ENCODE measurements around the gene RASAL2. TPM values are rescaled to one million over a fixed set of nuclear protein-coding genes. Genes with fewer than 3 reads are reported as not detected.
"Not testable (repeated sequence)": the region's sequence is repeated elsewhere in the genome, so short reads cannot be mapped to it uniquely, and the experiment has no call there.

The RASAL2 gene
- total RNA-seq, 8 experiments from 2014 or later: 8.0 to 36.6 (median 23.7) TPM

GRCh38 chr1:178301141-178301540 is 207.2 kb downstream of the RASAL2 start:
- Histone ChIP-seq H3K4me1 (replicated peaks in 1 of 2) (no peaks in the 10 kb centered on the region), H3K27ac (no peak overlapping the region), H3K4me3 (no peak overlapping the region)
- in situ Hi-C loops (cut with MboI; ENCODE audit: low pct_unique_long_range_greater_than_20kb in 2 of 9, low sequenced_read_pairs in 9 of 9, unreplicated experiment in 9 of 9): loop anchor here in 5 of 9 experiments (10.0 to 25.0 kb wide), 5 partner anchors 214 to 711 kb away; partner anchors contain the start of genes TEX35 (in 2 of the 5) and RALGPS2 (in 1 of the 5)
- ATAC-seq (replicated peaks in 6 of 8): peak in 1 of 8 experiments; percentile 45
- WGBS, 10 experiments: 83 to 100% (median 100%) methylated on average over 1 of the region's 1 CpG; no CpG with 5 or more reads in 3 of the 10 experiments

- no peak overlapping the region for H3K4me3 ChIP-seq
- in situ Hi-C loops (cut with MboI; ENCODE audit: low pct_unique_long_range_greater_than_20kb in 2 of 9, low sequenced_read_pairs in 9 of 9, unreplicated experiment in 9 of 9): loop anchor here in 5 of 9 experiments (10.0 to 25.0 kb wide), 5 partner anchors 208 to 705 kb away; partner anchors contain the start of genes TEX35 (in 2 of the 5) and RALGPS2 (in 1 of the 5)
- no peak overlapping the region for H3K27ac ChIP-seq
- ATAC-seq (replicated peaks in 6 of 8): no peak
- 64 to 100% (median 85%) methylated on average over 1 of the region's 1 CpG; no CpG with 5 or more reads in 2 of the 10 experiments for WGBS, 10 experiments
- peaks cover 0 to 2% of the 10 kb centered on the region in 2 donors for H3K4me1 ChIP-seq (replicated peaks in 1 of 2)
Observed at GRCh38 chr1:178307264-178307663, 213.4 kb downstream of the RASAL2 start.

DNA sequence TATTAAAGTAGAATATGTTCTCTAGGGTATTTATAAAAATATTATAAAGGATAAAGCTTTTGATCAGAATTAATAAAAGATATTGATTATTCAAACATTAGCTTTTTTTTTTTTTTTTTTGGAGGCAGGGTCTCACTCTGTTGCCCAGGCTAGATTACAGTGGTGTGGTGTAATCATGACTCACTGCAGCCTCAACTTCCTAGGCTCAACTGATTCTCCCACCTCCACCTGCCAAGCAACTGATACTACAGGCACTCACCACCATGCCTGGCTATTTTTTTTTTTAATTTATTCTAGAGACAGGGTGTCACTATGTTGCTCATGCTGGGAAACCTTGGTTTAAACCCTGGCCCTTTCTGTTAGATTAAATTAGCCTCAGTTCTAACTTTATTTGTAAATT is 214.5 kb downstream of the RASAL2 start:
- Histone ChIP-seq H3K4me3 (no peak overlapping the region), H3K27ac (no peak overlapping the region), H3K4me1 (replicated peaks in 1 of 2) (peaks cover 0 to 2% of the 10 kb centered on the region in 2 donors)
- no peak for ATAC-seq (replicated peaks in 6 of 8)
- in situ Hi-C loops (cut with MboI; ENCODE audit: low pct_unique_long_range_greater_than_20kb in 2 of 9, low sequenced_read_pairs in 9 of 9, unreplicated experiment in 9 of 9): loop anchor here in 5 of 9 experiments (10.0 to 25.0 kb wide), 5 partner anchors 206 to 704 kb away; partner anchors contain the start of genes TEX35 (in 2 of the 5) and RALGPS2 (in 1 of the 5)

DNA sequence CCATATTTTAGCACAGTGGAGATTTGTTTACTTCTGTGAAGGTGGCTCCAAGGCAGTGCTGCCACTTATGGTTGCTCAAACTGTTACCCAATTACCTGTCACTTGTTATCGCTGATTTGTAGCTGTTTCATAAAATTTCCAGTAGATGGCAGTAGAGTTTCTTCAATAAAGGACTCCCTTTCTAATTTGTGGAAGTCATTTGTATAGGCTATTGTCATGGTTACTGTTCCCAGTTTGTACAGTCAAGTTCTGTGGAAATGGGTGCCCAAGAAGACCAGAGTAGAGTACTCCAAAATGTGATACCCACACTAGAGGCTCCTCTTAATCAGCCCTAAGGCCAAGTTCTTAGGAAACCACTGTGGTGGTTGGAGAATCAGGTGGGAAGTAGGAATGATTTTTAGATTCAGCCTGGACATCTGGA is 216.8 kb downstream of the RASAL2 start:
- WGBS, 10 experiments: 0 to 14% (median 0%) methylated on average over 1 of the region's 1 CpG; no CpG with 5 or more reads in 3 of the 10 experiments
- peak; percentile 58 to 97 (median 76) for ATAC-seq (replicated peaks in 6 of 8)
- Histone ChIP-seq H3K4me1 (replicated peaks in 1 of 2) (peaks cover 0 to 2% of the 10 kb centered on the region in 2 donors), H3K27ac (no peak overlapping the region), H3K4me3 (no peak overlapping the region)
- in situ Hi-C loops (cut with MboI; ENCODE audit: low pct_unique_long_range_greater_than_20kb in 2 of 9, low sequenced_read_pairs in 9 of 9, unreplicated experiment in 9 of 9): loop anchor here in 5 of 9 experiments (25.0 kb wide), 4 partner anchors 227 to 702 kb away; partner anchors contain the start of gene RALGPS2 (in 1 of the 5)

GRCh38 chr1:178311164-178311563 is 217.3 kb downstream of the RASAL2 start:
- ATAC-seq (replicated peaks in 6 of 8): peak in 1 of 8 experiments; percentile 15
- H3K4me3 ChIP-seq: no peak overlapping the region
- WGBS, 10 experiments: 63 to 86% (median 86%) methylated on average over 1 of the region's 1 CpG; no CpG with 5 or more reads in 7 of the 10 experiments
- peaks cover 0 to 2% of the 10 kb centered on the region in 2 donors for H3K4me1 ChIP-seq (replicated peaks in 1 of 2)
- in situ Hi-C loops (cut with MboI; ENCODE audit: low pct_unique_long_range_greater_than_20kb in 2 of 9, low sequenced_read_pairs in 9 of 9, unreplicated experiment in 9 of 9): loop anchor here in 5 of 9 experiments (25.0 kb wide), 4 partner anchors 226 to 701 kb away; partner anchors contain the start of gene RALGPS2 (in 1 of the 5)
- no peak overlapping the region for H3K27ac ChIP-seq

DNA sequence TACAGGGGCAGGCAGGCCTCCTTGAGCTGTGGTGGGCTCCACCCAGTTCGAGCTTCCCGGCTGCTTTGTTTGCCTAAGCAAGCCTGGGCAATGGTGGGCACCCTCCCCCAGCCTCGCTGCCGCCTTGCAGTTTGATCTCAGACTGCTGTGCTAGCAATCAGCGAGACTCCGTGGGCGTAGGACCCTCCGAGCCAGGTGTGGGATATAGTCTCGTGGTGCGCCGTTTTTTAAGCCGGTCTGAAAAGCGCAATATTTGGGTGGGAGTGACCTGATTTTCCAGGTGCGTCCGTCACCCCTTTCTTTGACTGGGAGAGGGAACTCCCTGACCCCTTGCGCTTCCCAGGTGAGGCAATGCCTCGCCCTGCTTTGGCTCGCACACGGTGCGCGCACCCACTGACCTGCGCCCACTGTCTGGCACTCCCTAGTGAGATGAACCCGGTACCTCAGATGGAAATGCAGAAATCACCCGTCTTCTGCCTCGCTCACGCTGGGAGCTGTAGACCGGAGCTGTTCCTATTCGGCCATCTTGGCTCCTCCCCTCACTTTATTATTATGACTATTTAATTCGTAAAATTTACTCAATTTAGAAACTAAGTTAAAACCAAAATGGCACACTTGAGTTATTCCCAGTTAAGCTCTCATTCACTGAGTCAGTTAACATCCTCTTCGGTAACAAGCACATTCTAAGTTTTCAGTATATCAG is 226.5 kb downstream of the RASAL2 start:
- WGBS, 10 experiments: 40 to 100% (median 93%) methylated on average over 1 to 4 of the region's 30 CpGs; no CpG with 5 or more reads in 3 of the 10 experiments
- H3K27ac ChIP-seq; H3K4me1 ChIP-seq (replicated peaks in 1 of 2); ATAC-seq (replicated peaks in 6 of 8): not testable (repeated sequence)
- in situ Hi-C loops (cut with MboI; ENCODE audit: low pct_unique_long_range_greater_than_20kb in 2 of 9, low sequenced_read_pairs in 9 of 9, unreplicated experiment in 9 of 9): loop anchor here in 5 of 9 experiments (25.0 kb wide), 4 partner anchors 217 to 692 kb away; partner anchors contain the start of gene RALGPS2 (in 1 of the 5)
- peak overlapping the region; percentile 9 to 39 (median 25) for H3K4me3 ChIP-seq

- in situ Hi-C loops (cut with MboI; ENCODE audit: low pct_unique_long_range_greater_than_20kb in 2 of 9, low sequenced_read_pairs in 9 of 9, unreplicated experiment in 9 of 9): loop anchor here in 5 of 9 experiments (25.0 kb wide), 4 partner anchors 214 to 689 kb away; partner anchors contain the start of gene RALGPS2 (in 1 of the 5)
Observed at GRCh38 chr1:178323067-178323466, 229.2 kb downstream of the RASAL2 start.

GRCh38 chr1:178324003-178324402 is 230.1 kb downstream of the RASAL2 start:
- Histone ChIP-seq H3K4me1 (replicated peaks in 1 of 2) (no peaks in the 10 kb centered on the region), H3K27ac (no peak overlapping the region), H3K4me3 (no peak overlapping the region)
- 80 to 100% (median 91%) methylated on average over 1 of the region's 1 CpG; no CpG with 5 or more reads in 2 of the 10 experiments for WGBS, 10 experiments
- ATAC-seq (replicated peaks in 6 of 8): no peak
- in situ Hi-C loops (cut with MboI; ENCODE audit: low pct_unique_long_range_greater_than_20kb in 2 of 9, low sequenced_read_pairs in 9 of 9, unreplicated experiment in 9 of 9): loop anchor here in 5 of 9 experiments (25.0 kb wide), 4 partner anchors 213 to 688 kb away; partner anchors contain the start of gene RALGPS2 (in 1 of the 5)

More at GRCh38 chr1:178323067-178323466, 229.2 kb downstream of the RASAL2 start:
- Histone ChIP-seq H3K4me3 (no peak overlapping the region), H3K27ac (no peak overlapping the region), H3K4me1 (replicated peaks in 1 of 2) (no peaks in the 10 kb centered on the region)
- WGBS, 10 experiments: 13 to 100% (median 50%) methylated on average over 1 of the region's 1 CpG; no CpG with 5 or more reads in 1 of the 10 experiments
- ATAC-seq (replicated peaks in 6 of 8): no peak

DNA sequence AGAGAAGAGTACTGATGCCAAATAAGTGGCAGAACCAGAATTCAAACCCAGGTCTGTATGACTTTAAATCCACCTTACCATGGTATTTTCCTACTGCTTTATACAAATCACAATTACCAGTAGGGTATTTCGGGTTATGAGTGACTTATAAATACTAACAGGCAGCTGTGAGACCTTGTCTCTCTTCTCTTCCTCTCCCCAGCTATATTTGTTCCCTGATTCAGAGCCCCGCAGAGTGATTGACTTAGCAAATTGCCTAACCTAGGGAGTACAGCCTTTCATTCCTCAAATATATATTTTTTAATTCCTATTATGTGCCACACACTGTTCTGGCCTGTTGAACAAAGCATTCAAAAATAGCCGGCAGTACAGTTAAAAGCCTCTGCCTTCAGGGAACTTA is 234.8 kb downstream of the RASAL2 start:
- 70 to 100% (median 92%) methylated on average over 1 to 3 of the region's 3 CpGs; no CpG with 5 or more reads in 1 of the 10 experiments for WGBS, 10 experiments
- no peak overlapping the region for H3K27ac ChIP-seq
- no peak overlapping the region for H3K4me3 ChIP-seq
- H3K4me1 ChIP-seq (replicated peaks in 1 of 2): no peaks in the 10 kb centered on the region
- in situ Hi-C loops (cut with MboI; ENCODE audit: low pct_unique_long_range_greater_than_20kb in 2 of 9, low sequenced_read_pairs in 9 of 9, unreplicated experiment in 9 of 9): loop anchor here in 1 of 9 experiments (25.0 kb wide), 1 partner anchor 184 kb away; the partner anchor contains the start of gene TEX35
- no peak for ATAC-seq (replicated peaks in 6 of 8)

DNA sequence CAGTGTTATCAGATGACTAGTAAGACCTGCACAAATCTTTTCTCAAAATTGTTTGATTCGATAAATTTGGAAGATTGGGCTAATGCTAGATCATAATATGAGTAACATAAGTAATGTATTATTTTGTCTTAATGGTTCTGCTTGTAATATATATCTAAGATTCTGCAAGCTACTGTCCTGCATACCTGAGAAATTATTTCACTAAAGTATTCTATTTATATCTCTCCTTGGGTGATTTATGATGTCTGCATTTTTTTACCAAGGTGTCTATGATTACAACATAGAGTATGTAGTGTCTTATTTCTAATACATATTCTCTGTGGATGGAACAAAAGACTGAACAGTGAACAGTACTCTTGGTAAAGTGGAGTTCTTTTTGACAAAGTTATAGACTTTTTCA is 236.2 kb downstream of the RASAL2 start:
- Histone ChIP-seq H3K4me3 (no peak overlapping the region), H3K4me1 (replicated peaks in 1 of 2) (no peaks in the 10 kb centered on the region), H3K27ac (no peak overlapping the region)
- in situ Hi-C loops (cut with MboI; ENCODE audit: low pct_unique_long_range_greater_than_20kb in 2 of 9, low sequenced_read_pairs in 9 of 9, unreplicated experiment in 9 of 9): loop anchor here in 1 of 9 experiments (25.0 kb wide), 1 partner anchor 182 kb away; the partner anchor contains the start of gene TEX35
- no peak for ATAC-seq (replicated peaks in 6 of 8)
- 86 to 100% (median 100%) methylated on average over 1 of the region's 1 CpG; no CpG with 5 or more reads in 3 of the 10 experiments for WGBS, 10 experiments

- no peak for ATAC-seq (replicated peaks in 6 of 8)
- Histone ChIP-seq H3K27ac (no peak overlapping the region), H3K4me1 (replicated peaks in 1 of 2) (peaks cover 0 to 3% of the 10 kb centered on the region in 2 donors), H3K4me3 (no peak overlapping the region)
- in situ Hi-C loops (cut with MboI; ENCODE audit: low pct_unique_long_range_greater_than_20kb in 2 of 9, low sequenced_read_pairs in 9 of 9, unreplicated experiment in 9 of 9): loop anchor here in 1 of 9 experiments (25.0 kb wide), 1 partner anchor 181 kb away; the partner anchor contains the start of gene TEX35
- WGBS, 10 experiments: 58 to 100% (median 92%) methylated on average over 1 to 7 of the region's 7 CpGs; no CpG with 5 or more reads in 2 of the 10 experiments
Observed at GRCh38 chr1:178330848-178331497, 237.1 kb downstream of the RASAL2 start.

DNA sequence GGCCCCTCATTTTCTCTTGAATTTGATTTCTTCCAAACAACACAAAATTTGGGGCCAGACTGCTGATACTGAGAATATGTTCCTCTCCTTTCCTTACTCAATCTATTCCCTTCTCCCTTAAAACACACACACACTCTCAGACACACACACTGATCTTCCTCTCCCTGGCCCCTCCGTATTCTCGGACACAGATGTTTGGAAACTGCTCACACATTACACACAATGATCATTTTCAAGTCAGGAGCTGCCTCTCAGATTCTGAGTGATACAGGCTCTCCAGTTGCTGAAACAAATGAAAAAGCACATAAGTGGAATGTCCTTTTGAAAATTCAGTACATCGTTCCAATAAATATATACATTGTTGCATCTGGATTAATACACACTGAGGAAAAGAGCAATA is 241.5 kb downstream of the RASAL2 start:
- WGBS, 10 experiments: 40 to 100% (median 88%) methylated on average over 1 to 3 of the region's 3 CpGs; no CpG with 5 or more reads in 3 of the 10 experiments
- in situ Hi-C loops (cut with MboI; ENCODE audit: low pct_unique_long_range_greater_than_20kb in 2 of 9, low sequenced_read_pairs in 9 of 9, unreplicated experiment in 9 of 9): loop anchor here in 1 of 9 experiments (25.0 kb wide), 1 partner anchor 177 kb away; the partner anchor contains the start of gene TEX35
- peaks cover under 1 to 10% of the 10 kb centered on the region in 2 donors for H3K4me1 ChIP-seq (replicated peaks in 1 of 2)
- H3K27ac ChIP-seq: no peak overlapping the region
- ATAC-seq (replicated peaks in 6 of 8): peak in 3 of 8 experiments; percentile 15 to 50 (median 46)
- no peak overlapping the region for H3K4me3 ChIP-seq

All from motor neuron (in vitro differentiated cells).